SK-N-MC (cell line): ENCODE results near the gene GALNTL6.

Experiments
- DNase-seq: peaks from one replicate; pipeline ENCODE4 v3.0.0-alpha.2; 2011; ENCODE audit warnings: low read depth, low spot score
- H3K27ac ChIP-seq: fragments of 200-600 bp; sonication (generic); 2 replicates; pipeline ENCODE4 v1.5.1; 2016; ENCODE audit warnings: mixed run types
- H3K36me3 ChIP-seq: fragments of 200-600 bp; sonication (generic); 2 replicates; pipeline ENCODE4 v1.6.1; 2017; ENCODE audit warnings: antibody characterized with exemption, low read length, mixed read lengths; ENCODE audit not compliant: insufficient read depth
- H3K4me3 ChIP-seq: fragments of 200-600 bp; sonication (generic); 2 replicates; pipeline ENCODE4 v1.5.1; 2016
- H3K9ac ChIP-seq: fragments of 200-600 bp; sonication (generic); 2 replicates; pipeline ENCODE4 v1.8.0; 2017; ENCODE audit warnings: mixed run types, mixed read lengths; ENCODE audit not compliant: insufficient read length
- H3K9me3 ChIP-seq: fragments of 200-600 bp; sonication (generic); 2 replicates; pipeline ENCODE4 v1.6.1; 2017; ENCODE audit warnings: low read depth, mild to moderate bottlenecking, antibody characterized with exemption, low read length, moderate library complexity, mixed read lengths
- EZH2 ChIP-seq: fragments of 200-600 bp; sonication (generic); IDR thresholded peaks from one replicate; pipeline ENCODE4 v1.6.1; 2017; ENCODE audit warnings: antibody characterized with exemption
- FOXP2 ChIP-seq: optimal IDR thresholded peaks from 2 replicates; pipeline ENCODE3; 2011; ENCODE audit warnings: mild to moderate bottlenecking, moderate library complexity; ENCODE audit not compliant: insufficient read depth; ENCODE audit errors: extremely low read length, control extremely low read depth
- POLR2AphosphoS5 ChIP-seq: IDR thresholded peaks from 2 replicates; pipeline ENCODE4 v1.6.1; 2012; ENCODE audit warnings: mild to moderate bottlenecking, low read depth, low read length, borderline replicate concordance

The GALNTL6 gene

DNA sequence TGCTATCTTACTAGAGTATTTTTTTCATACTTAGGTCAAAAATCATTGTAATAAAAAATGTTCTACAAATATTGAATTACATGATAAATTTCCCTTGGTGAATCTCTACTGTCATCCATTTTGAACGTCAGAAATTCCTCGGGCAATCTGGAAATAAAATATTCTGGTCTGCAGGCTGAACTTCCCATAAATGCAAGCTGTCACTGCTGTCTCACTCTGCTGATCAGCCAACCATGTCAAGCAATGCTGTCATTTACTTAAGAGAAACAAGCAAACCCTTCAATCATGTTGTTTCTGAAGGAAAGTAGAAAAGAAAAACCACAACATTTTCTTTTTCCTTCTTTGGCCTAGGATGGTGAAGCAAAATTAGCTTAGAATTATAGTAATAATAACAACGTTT, 841.3 kb downstream of the GALNTL6 start:
- Histone ChIP-seq H3K9me3 (no peaks in the 10 kb centered on the region), H3K9ac (no peak overlapping the region), H3K36me3 (no peaks in the 10 kb centered on the region), H3K4me3 (no peak overlapping the region), H3K27ac (no peak overlapping the region)
- DNase-seq = no peak
- TF ChIP-seq EZH2 (no peak), POLR2AphosphoS5 (no peak), FOXP2 (no peak)

DNA sequence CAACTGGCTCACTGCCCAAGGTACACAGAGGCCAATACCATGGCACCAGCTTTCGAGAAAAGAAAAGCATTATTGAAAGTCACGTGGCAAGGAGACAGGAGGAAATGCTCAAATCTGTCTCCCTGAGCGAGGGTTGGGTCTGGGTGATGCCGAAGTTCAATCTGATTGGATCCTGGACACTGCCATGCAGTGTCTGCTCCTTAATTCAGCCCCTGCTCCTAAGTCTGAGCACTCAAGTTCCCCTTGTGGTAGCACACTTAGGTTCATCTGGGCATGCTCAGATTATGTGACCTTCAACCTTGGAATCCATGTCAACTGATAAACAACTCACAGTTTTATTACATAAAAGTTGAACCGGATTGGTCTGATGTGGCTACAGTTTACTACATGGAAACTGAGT, 842.9 kb downstream of the GALNTL6 start:
- H3K4me3 ChIP-seq = no peak overlapping the region
- no peak overlapping the region for H3K9ac ChIP-seq
- TF ChIP-seq EZH2 (no peak), FOXP2 (no peak), POLR2AphosphoS5 (no peak)
- H3K27ac ChIP-seq = no peak overlapping the region
- no peaks in the 10 kb centered on the region for H3K9me3 ChIP-seq
- no peaks in the 10 kb centered on the region for H3K36me3 ChIP-seq
- no peak for DNase-seq

DNA sequence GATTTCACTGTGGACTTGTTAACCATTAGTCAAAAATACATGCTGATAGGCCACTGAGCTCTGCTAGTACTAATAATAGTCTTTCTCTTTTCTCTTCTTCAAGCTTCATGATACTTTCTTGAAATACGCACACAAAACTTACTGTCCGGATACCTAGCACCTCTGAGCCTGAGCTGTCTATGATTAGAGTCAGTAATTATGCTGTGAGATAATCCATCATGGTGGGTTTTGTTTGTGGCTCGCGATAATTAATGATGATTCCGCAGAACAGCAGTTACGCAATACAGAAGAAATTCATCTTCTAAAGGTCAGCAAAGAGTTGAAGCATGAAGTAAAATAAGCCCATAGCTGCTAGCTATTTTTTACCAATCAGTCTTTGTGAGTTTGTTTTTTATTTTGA, 843.9 kb downstream of the GALNTL6 start:
- no peak for DNase-seq
- no peak overlapping the region for H3K4me3 ChIP-seq
- no peak overlapping the region for H3K27ac ChIP-seq
- no peak overlapping the region for H3K9ac ChIP-seq
- no peaks in the 10 kb centered on the region for H3K36me3 ChIP-seq
- TF ChIP-seq FOXP2 = no peak
- no peak for TF ChIP-seq EZH2
- no peak for TF ChIP-seq POLR2AphosphoS5
- no peaks in the 10 kb centered on the region for H3K9me3 ChIP-seq

DNA sequence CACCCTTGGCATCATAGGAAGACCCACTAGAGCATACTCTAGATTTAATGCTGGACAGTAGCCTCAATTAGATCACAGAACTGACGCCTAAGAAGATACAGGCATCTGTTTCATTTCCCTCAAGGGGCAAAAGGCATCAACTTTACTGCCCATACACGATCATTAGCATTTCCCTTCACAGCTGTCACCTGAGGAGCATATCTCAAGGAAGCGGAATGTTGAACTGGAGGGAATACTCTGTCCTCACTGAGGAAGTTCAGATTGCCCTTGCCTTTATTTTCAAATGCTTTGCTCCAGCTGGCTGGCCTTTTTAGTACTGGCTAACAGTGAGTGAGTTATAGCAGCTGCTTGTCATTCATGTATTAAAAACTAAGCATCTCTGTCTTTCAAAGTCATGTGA, 847.0 kb downstream of the GALNTL6 start:
- DNase-seq = no peak
- Histone ChIP-seq H3K9me3 (no peaks in the 10 kb centered on the region), H3K27ac (no peak overlapping the region), H3K4me3 (no peak overlapping the region), H3K9ac (no peak overlapping the region), H3K36me3 (no peaks in the 10 kb centered on the region)
- no peak for TF ChIP-seq POLR2AphosphoS5
- TF ChIP-seq FOXP2 = no peak
- TF ChIP-seq EZH2 = no peak

DNA sequence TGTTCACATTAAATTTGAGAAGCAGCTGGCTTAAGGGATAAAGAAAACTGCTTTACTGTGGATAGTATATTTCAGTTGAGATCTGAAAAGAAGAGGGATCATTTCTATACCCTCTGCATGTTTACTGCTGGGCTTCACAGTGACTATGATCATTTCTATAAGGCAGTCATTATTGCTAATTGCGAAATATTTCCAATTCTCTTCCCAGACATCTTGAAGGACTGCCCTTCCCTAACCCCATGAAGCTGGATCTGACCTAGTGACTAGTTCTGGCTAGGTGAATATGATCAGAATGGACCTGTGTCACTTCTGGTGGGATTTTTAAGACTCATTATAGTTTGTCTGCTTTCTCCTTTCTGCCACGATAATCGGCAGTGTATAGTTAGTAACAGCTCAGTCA, 848.9 kb downstream of the GALNTL6 start:
- no peak overlapping the region for H3K4me3 ChIP-seq
- H3K9ac ChIP-seq = no peak overlapping the region
- no peak overlapping the region for H3K27ac ChIP-seq
- TF ChIP-seq FOXP2 (no peak), EZH2 (no peak), POLR2AphosphoS5 (no peak)
- no peaks in the 10 kb centered on the region for H3K36me3 ChIP-seq
- no peak for DNase-seq
- H3K9me3 ChIP-seq = no peaks in the 10 kb centered on the region

DNA sequence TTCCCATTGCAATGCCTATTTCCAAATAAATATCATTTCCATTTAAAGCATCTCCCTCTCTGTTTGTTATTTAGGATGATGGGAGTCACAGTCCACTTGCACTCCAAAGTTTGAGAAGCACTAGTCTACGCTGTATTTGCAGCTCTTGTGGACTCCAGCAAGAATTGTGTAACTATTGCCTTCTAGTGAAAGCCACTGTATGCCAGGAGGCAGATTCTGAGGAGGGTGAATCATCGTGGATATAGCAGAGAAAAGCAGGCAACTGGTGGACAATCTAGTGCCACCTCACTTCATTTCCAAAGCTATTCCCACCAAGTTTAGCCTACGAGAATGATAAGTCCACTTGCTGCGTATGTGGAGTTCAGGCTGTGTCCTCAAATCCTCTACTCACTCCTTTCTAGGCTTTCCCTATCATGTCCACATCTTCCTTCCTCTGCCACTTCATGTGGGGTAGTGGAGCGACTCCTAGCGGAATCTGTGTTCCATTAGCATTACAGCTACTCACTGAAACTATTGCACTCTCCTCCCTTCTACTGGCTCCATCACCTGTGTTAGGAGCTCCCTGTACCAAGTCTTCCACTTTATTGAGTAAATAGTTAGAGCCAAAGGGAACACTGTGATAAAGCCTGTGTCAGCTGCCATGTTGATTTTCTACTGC, 853.6 kb downstream of the GALNTL6 start:
- no peaks in the 10 kb centered on the region for H3K36me3 ChIP-seq
- TF ChIP-seq EZH2 (no peak), POLR2AphosphoS5 (no peak), FOXP2 (no peak)
- H3K9ac ChIP-seq = no peak overlapping the region
- DNase-seq = no peak
- H3K27ac ChIP-seq = no peak overlapping the region
- no peaks in the 10 kb centered on the region for H3K9me3 ChIP-seq
- no peak overlapping the region for H3K4me3 ChIP-seq

DNA sequence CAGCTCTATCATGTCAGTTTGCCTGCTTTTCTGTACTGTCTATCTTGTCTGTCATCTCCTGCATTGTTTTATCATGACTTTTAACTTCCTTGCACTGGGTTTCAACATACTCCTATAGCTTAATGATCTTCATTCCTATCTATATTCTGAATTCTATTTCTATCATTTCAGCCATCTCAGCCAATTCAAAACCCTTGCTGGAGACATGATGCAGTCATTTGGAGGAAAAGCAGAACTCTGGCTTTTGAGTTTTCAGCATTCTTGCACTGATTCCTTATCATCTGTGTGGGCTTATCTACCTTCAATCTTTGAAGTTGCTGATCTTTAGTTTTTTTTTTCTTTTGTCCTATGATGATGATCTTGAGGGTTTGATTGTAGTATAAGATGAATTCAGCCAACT, 861.6 kb downstream of the GALNTL6 start:
- no peak for DNase-seq
- TF ChIP-seq POLR2AphosphoS5 = no peak
- TF ChIP-seq FOXP2 = no peak
- Histone ChIP-seq H3K9ac (no peak overlapping the region), H3K27ac (no peak overlapping the region), H3K36me3 (no peaks in the 10 kb centered on the region), H3K9me3 (no peaks in the 10 kb centered on the region), H3K4me3 (no peak overlapping the region)

DNA sequence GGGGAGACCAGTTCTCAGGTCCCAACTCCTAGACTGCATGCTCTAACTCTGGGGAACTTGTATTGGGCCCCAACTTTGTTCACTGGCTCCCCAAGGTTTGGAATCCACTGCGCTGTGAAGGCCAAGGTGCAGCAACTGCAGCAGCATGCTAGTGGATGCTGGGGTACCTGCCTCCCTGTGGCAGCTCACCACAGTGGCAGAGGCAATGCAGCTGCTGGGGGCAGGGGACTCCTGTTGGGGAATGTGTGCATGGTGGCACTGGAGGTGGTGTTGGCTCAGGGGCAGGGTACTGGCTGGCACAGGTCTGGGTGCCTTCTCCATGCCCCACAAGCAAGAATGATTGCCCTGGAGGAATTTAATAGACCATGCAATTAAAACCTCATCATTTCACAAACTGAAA, 862.0 kb downstream of the GALNTL6 start:
- Histone ChIP-seq H3K4me3 (no peak overlapping the region), H3K9ac (no peak overlapping the region), H3K27ac (no peak overlapping the region), H3K9me3 (no peaks in the 10 kb centered on the region), H3K36me3 (no peaks in the 10 kb centered on the region)
- DNase-seq = no peak
- no peak for TF ChIP-seq FOXP2
- no peak for TF ChIP-seq POLR2AphosphoS5
- no peak for TF ChIP-seq EZH2

DNA sequence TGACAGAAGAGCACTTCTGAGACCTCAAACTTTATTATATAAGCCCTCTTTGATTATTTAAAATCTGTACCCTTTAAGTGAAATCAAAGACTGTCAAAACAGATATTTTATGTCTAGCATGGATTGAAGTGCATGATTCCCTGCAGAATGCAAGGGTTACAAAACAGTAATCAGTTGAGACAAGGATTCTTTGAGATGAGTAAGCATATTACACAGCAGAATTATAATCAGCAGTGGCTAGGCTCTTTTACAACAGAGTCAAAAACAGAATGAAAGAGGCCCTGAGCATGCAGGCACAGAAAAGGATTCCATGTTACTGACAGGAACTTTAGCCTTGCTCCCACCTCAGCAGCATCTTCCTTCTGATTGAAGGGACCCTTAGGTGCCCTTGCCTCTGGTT, 867.5 kb downstream of the GALNTL6 start:
- Histone ChIP-seq H3K36me3 (no peaks in the 10 kb centered on the region), H3K9me3 (no peaks in the 10 kb centered on the region), H3K9ac (no peak overlapping the region), H3K27ac (no peak overlapping the region), H3K4me3 (no peak overlapping the region)
- TF ChIP-seq FOXP2 (no peak), EZH2 (no peak), POLR2AphosphoS5 (no peak)
- no peak for DNase-seq
